Measurements from ENCODE around the gene PTMS. TPM values are rescaled to one million over a fixed set of nuclear protein-coding genes. Genes with fewer than 3 reads are reported as not detected.

Gene PTMS
- total RNA-seq, 1 experiment from 2014 or later = 633 TPM

- no peak overlapping the region for H3K4me3 ChIP-seq
- no peak overlapping the region for H2AFZ ChIP-seq
- H3F3A ChIP-seq (ENCODE audit: insufficient read depth, low read depth) = peaks cover 14% of the 10 kb centered on the region; the same call in 1 of the 2 replicates
- no TSS peak for BruUV-seq (replicated peaks)
- no peaks in the 10 kb centered on the region for H3K9me3 ChIP-seq (ENCODE audit: insufficient read depth, low read depth)
- no peaks in the 10 kb centered on the region; the same call in 1 of the 2 replicates for H4K20me1 ChIP-seq (ENCODE audit: insufficient read depth)
- TF ChIP-seq, protein P1, sequence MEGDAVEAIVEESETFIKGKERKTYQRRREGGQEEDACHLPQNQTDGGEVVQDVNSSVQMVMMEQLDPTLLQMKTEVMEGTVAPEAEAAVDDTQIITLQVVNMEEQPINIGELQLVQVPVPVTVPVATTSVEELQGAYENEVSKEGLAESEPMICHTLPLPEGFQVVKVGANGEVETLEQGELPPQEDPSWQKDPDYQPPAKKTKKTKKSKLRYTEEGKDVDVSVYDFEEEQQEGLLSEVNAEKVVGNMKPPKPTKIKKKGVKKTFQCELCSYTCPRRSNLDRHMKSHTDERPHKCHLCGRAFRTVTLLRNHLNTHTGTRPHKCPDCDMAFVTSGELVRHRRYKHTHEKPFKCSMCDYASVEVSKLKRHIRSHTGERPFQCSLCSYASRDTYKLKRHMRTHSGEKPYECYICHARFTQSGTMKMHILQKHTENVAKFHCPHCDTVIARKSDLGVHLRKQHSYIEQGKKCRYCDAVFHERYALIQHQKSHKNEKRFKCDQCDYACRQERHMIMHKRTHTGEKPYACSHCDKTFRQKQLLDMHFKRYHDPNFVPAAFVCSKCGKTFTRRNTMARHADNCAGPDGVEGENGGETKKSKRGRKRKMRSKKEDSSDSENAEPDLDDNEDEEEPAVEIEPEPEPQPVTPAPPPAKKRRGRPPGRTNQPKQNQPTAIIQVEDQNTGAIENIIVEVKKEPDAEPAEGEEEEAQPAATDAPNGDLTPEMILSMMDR (conservative IDR thresholded peaks at IDR 0.05) = no peak
- TF ChIP-seq EZH2 (IDR thresholded peaks at IDR 0.05; ENCODE audit: low read depth) = no peak
- no peaks in the 10 kb centered on the region for H3K9me2 ChIP-seq (ENCODE audit: insufficient read depth)
- no peak overlapping the region for H3K4me2 ChIP-seq
- H3K36me3 ChIP-seq (ENCODE audit: low read depth) = no peaks in the 10 kb centered on the region
- ChIA-PET POLR2A (ENCODE audit: unreplicated experiment) (no interaction called here), CTCF (no interaction called here)
- H3K27ac ChIP-seq = no peak overlapping the region
- H3K4me1 ChIP-seq (replicated peaks; ENCODE audit: insufficient read depth) = peaks cover 9% of the 10 kb centered on the region
- peaks cover 7% of the 10 kb centered on the region for H3K79me2 ChIP-seq (ENCODE audit: low read depth)
- DNase-seq = no peak
- intact Hi-C loops (cut with micrococcal nuclease; ENCODE audit: unreplicated experiment) = no loop called here
- H3K27me3 ChIP-seq (ENCODE audit: insufficient read depth, low read depth) = no peaks in the 10 kb centered on the region
Observed at GRCh38 chr12:6757028-6757690, 9.0 kb upstream of the PTMS start.

GRCh38 chr12:6758506-6759095 is 7.6 kb upstream of the PTMS start:
- Histone ChIP-seq H3F3A (ENCODE audit: insufficient read depth, low read depth) (peaks cover 20% of the 10 kb centered on the region; the same call in 1 of the 2 replicates), H3K4me3 (no peak overlapping the region), H3K9me2 (ENCODE audit: insufficient read depth) (no peaks in the 10 kb centered on the region), H3K9me3 (ENCODE audit: insufficient read depth, low read depth) (no peaks in the 10 kb centered on the region), H2AFZ (no peak overlapping the region), H3K79me2 (ENCODE audit: low read depth) (no peaks in the 10 kb centered on the region), H3K27ac (no peak overlapping the region), H3K27me3 (ENCODE audit: insufficient read depth, low read depth) (no peaks in the 10 kb centered on the region), H4K20me1 (ENCODE audit: insufficient read depth) (no peaks in the 10 kb centered on the region), H3K4me2 (no peak overlapping the region), H3K4me1 (replicated peaks; ENCODE audit: insufficient read depth) (peaks cover 12% of the 10 kb centered on the region), H3K36me3 (ENCODE audit: low read depth) (no peaks in the 10 kb centered on the region)
- DNase-seq = no peak
- ChIA-PET CTCF (interaction anchor here (0.6 kb wide), 2 partner anchors 22 to 60 kb away, joined by 4 read pairs; no protein-coding TSS in a partner anchor), POLR2A (ENCODE audit: unreplicated experiment) (no interaction called here)
- BruUV-seq (replicated peaks) = no TSS peak
- intact Hi-C loops (cut with micrococcal nuclease; ENCODE audit: unreplicated experiment) = no loop called here
- TF ChIP-seq EZH2 (IDR thresholded peaks at IDR 0.05; ENCODE audit: low read depth) = no peak
- TF ChIP-seq, protein P1 (conservative IDR thresholded peaks at IDR 0.05) = no peak

DNA sequence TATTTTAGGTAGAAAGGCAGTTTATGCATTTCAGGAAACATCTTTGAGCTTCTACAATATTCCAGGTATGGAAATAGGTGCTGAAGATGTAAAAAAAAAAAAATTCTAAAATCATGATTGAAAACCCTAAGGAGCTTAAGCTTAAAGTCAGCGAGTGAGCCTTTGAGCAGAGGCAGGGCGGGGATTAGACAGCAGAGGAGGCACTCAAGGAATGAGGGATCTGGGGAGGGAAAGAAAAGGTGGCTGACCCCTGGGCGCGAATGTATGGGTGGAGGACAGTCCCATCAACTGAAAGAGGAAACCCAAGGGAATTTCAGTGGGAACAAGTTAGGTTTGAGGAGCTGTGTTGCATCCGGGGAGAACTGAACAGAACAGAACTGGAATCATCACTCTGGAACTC is 6.4 kb upstream of the PTMS start:
- Histone ChIP-seq H4K20me1 (ENCODE audit: insufficient read depth) (no peaks in the 10 kb centered on the region), H3F3A (ENCODE audit: insufficient read depth, low read depth) (peaks cover 14% of the 10 kb centered on the region; the same call in 1 of the 2 replicates), H3K4me1 (replicated peaks; ENCODE audit: insufficient read depth) (peaks cover 12% of the 10 kb centered on the region), H3K27ac (no peak overlapping the region), H2AFZ (no peak overlapping the region), H3K9me3 (ENCODE audit: insufficient read depth, low read depth) (no peaks in the 10 kb centered on the region), H3K4me2 (no peak overlapping the region), H3K79me2 (ENCODE audit: low read depth) (no peaks in the 10 kb centered on the region), H3K27me3 (ENCODE audit: insufficient read depth, low read depth) (no peaks in the 10 kb centered on the region), H3K4me3 (no peak overlapping the region), H3K36me3 (ENCODE audit: low read depth) (no peaks in the 10 kb centered on the region), H3K9me2 (ENCODE audit: insufficient read depth) (no peaks in the 10 kb centered on the region)
- CTCF ChIA-PET = no interaction called here
- TF ChIP-seq, protein P1 (conservative IDR thresholded peaks at IDR 0.05) = no peak
- TF ChIP-seq EZH2 (IDR thresholded peaks at IDR 0.05; ENCODE audit: low read depth) = no peak
- no TSS peak for BruUV-seq (replicated peaks)
- POLR2A ChIA-PET (ENCODE audit: unreplicated experiment) = interaction anchor here (0.6 to 0.7 kb wide), 2 partner anchors 175 to 266 kb away, joined by 3 to 6 read pairs; partner anchors contain the start of gene MRPL51
- no peak for DNase-seq
- intact Hi-C loops (cut with micrococcal nuclease; ENCODE audit: unreplicated experiment) = no loop called here

All from PC-9 (cell line).